RWPE2 (cell line): ENCODE results near the gene HSFX3.

Experiments used
- ATAC-seq: fragments of 200-7000 bp; cut with Tn5 transposase; 3 replicates; pipeline ENCODE4 v1.9.1; 2021; ENCODE audit warnings: low read depth
- DNase-seq: peaks from one replicate; pipeline ENCODE4 v3.0.0-alpha.2; 2020; ENCODE audit warnings: low spot score
- H3K27ac ChIP-seq: fragments of 450-650 bp; 2 replicates; pipeline ENCODE4 v1.5.1; 2017; ENCODE audit warnings: mild to moderate bottlenecking; ENCODE audit not compliant: poor library complexity, severe bottlenecking
- H3K27me3 ChIP-seq: fragments of 250-450 bp; sonication (Bioruptor Pico); 2 replicates; pipeline ENCODE4 v1.5.1; 2021; ENCODE audit warnings: mild to moderate bottlenecking, moderate library complexity; ENCODE audit not compliant: insufficient read depth, poor library complexity, severe bottlenecking
- H3K36me3 ChIP-seq: fragments of 250-450 bp; sonication (Bioruptor Pico); 2 replicates; pipeline ENCODE4 v1.5.1; 2020; ENCODE audit warnings: low read depth, mild to moderate bottlenecking, moderate library complexity
- H3K4me1 ChIP-seq: fragments of 250-450 bp; sonication (Bioruptor Pico); 2 replicates; pipeline ENCODE4 v1.5.1; 2021; ENCODE audit warnings: mild to moderate bottlenecking, moderate library complexity; ENCODE audit not compliant: insufficient read depth, poor library complexity, severe bottlenecking
- H3K4me3 ChIP-seq: fragments of 250-450 bp; sonication (Bioruptor Pico); 2 replicates; pipeline ENCODE4 v1.5.1; 2021; ENCODE audit warnings: mild to moderate bottlenecking, moderate library complexity; ENCODE audit not compliant: severe bottlenecking
- H3K9me3 ChIP-seq: fragments of 250-450 bp; sonication (Bioruptor Pico); 2 replicates; pipeline ENCODE4 v1.5.1; 2021; ENCODE audit warnings: mild to moderate bottlenecking, moderate library complexity; ENCODE audit not compliant: severe bottlenecking
- TF ChIP-seq, protein P1 (sequence below): fragments of 450-650 bp; IDR thresholded peaks from one replicate; pipeline ENCODE4 v1.5.1; 2017; ENCODE audit warnings: mild to moderate bottlenecking, moderate library complexity; ENCODE audit not compliant: poor library complexity, severe bottlenecking

The HSFX3 gene

DNA sequence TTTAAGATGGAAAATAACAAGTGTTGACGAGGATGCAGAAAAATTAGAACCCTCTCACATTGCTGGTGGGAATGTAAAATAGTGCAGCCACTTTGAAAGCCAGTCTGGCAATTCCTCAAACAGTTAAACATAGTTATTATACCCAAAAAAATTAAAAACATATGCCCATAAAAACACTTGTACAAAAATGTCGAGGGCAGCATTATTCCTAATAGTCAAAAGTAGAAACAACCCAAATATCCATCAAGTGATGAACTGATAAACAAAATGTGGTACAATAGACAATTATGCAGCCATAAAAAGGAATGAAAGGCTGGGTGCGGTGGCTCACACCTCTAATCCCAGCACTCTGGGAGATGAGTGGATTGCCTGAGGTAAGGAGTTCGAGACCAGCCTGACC lies 51.0 kb downstream of the HSFX3 start:
- Histone ChIP-seq H3K9me3 (no peaks in the 10 kb centered on the region), H3K27me3 (no peaks in the 10 kb centered on the region), H3K27ac (no peak overlapping the region), H3K4me1 (peaks cover 16% of the 10 kb centered on the region), H3K4me3 (no peak overlapping the region), H3K36me3 (peaks cover 5% of the 10 kb centered on the region; the same call in 1 of the 2 replicates)
- ATAC-seq: no peak
- DNase-seq: no peak
- TF ChIP-seq, protein P1, sequence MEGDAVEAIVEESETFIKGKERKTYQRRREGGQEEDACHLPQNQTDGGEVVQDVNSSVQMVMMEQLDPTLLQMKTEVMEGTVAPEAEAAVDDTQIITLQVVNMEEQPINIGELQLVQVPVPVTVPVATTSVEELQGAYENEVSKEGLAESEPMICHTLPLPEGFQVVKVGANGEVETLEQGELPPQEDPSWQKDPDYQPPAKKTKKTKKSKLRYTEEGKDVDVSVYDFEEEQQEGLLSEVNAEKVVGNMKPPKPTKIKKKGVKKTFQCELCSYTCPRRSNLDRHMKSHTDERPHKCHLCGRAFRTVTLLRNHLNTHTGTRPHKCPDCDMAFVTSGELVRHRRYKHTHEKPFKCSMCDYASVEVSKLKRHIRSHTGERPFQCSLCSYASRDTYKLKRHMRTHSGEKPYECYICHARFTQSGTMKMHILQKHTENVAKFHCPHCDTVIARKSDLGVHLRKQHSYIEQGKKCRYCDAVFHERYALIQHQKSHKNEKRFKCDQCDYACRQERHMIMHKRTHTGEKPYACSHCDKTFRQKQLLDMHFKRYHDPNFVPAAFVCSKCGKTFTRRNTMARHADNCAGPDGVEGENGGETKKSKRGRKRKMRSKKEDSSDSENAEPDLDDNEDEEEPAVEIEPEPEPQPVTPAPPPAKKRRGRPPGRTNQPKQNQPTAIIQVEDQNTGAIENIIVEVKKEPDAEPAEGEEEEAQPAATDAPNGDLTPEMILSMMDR: no peak
